Activated CD4-positive, alpha-beta T cell treated with anti-CD3 and anti-CD28 coated beads for 36 hours (primary cell): Measurements from ENCODE around the gene SWAP70. TPM values are rescaled to one million over a fixed set of nuclear protein-coding genes. Genes with fewer than 3 reads are reported as not detected.

Experiments used
- ATAC-seq: fragments of 200-7000 bp; cut with Tn5 transposase; one replicate; pipeline ENCODE4 v1.10.0; 2021; ENCODE audit warnings: mild to moderate bottlenecking, moderate library complexity
- CTCF ChIA-PET: fragments of 350-600 bp; sonication (Branson Sonifier 250); formaldehyde crosslinking; loops from one replicate; lab custom pipeline; 2021; ENCODE audit warnings: antibody characterized with exemption; lab: Charles Lee
- POLR2A ChIA-PET: fragments of 350-600 bp; sonication (Branson Sonifier 250); formaldehyde crosslinking; loops from one replicate; lab custom pipeline; 2021; ENCODE audit warnings: antibody characterized with exemption, inconsistent platforms; lab: Charles Lee
- DNase-seq: peaks from one replicate; pipeline ENCODE4 v3.0.0-alpha.2; 2020
- H3K27ac Mint-ChIP-seq: one replicate; pipeline ENCODE4 v1.8.0; 2021; ENCODE audit warnings: mixed read lengths
- H3K27me3 Mint-ChIP-seq: one replicate; pipeline ENCODE4 v1.8.0; 2021; ENCODE audit warnings: mixed read lengths
- H3K36me3 Mint-ChIP-seq: one replicate; pipeline ENCODE4 v1.8.0; 2021; ENCODE audit warnings: low read depth, mixed read lengths
- H3K4me1 Mint-ChIP-seq: one replicate; pipeline ENCODE4 v1.8.0; 2021; ENCODE audit warnings: mixed read lengths
- H3K4me3 Mint-ChIP-seq: one replicate; pipeline ENCODE4 v1.8.0; 2021; ENCODE audit warnings: mild to moderate bottlenecking, moderate library complexity, mixed read lengths
- H3K9me3 Mint-ChIP-seq: one replicate; pipeline ENCODE4 v1.8.0; 2021; ENCODE audit warnings: low read depth, mixed read lengths
- intact Hi-C, 2 experiments: fragments of 100-400 bp; cut with DNase I in 1 of 2; cut with micrococcal nuclease in 1 of 2; formaldehyde crosslinking; loops; one replicate each; pipeline versions ENCODE4 v1.14.2 to v1.15.1; 2022 to 2024; cut with DNase I, micrococcal nuclease
- total RNA-seq, 2 experiments: library from RNA; stranded (reverse); gene quantifications; one replicate each; pipeline ENCODE4 v1.2.3, GENCODE V29; 2021

SWAP70 gene
- total RNA-seq, 2 experiments from 2014 or later, result 7.5 to 9.7 TPM

GRCh38 chr11:9775398-9775779 is 111.5 kb downstream of the SWAP70 start:
- Mint-ChIP-seq H3K27ac (no peak overlapping the region), H3K4me3 (no peak overlapping the region), H3K36me3 (peaks cover 12% of the 10 kb centered on the region), H3K4me1 (no peaks in the 10 kb centered on the region), H3K9me3 (no peaks in the 10 kb centered on the region), H3K27me3 (no peaks in the 10 kb centered on the region)
- intact Hi-C loops, result no loop called here
- ChIA-PET CTCF (interaction anchor here (1.1 kb wide), 1 partner anchor 46 kb away, joined by 3 read pairs; no protein-coding TSS in a partner anchor), POLR2A (no interaction called here)
- DNase-seq (no peak), ATAC-seq (no peak)

DNA sequence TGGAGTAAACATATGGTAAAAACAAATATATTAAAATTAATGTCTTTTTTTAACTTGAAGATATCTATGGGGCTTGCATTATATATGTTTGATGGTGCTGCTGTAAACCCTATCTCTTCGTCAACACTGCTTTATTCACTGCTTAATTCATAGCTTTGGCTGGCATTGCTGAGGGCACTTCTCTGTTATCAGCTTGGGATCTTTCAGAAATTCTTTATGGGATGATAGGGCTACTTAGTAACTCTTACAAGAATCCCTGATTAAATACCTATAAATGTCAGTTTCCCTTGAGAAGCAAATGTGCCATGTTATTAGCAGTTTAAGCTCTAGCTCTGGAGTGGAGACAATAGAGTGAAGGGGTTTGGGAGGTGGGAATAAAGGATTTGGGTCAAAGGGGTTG is 112.3 kb downstream of the SWAP70 start:
- POLR2A ChIA-PET, result no interaction called here

GRCh38 chr11:9777066-9777465 is 113.2 kb downstream of the SWAP70 start:
- no peak overlapping the region for H3K4me3 Mint-ChIP-seq
- no peak overlapping the region for H3K27ac Mint-ChIP-seq
- intact Hi-C loops, result no loop called here
- H3K4me1 Mint-ChIP-seq, result no peaks in the 10 kb centered on the region
- CTCF ChIA-PET, result interaction anchor here (1.2 kb wide), 1 partner anchor 18 kb away, joined by 5 read pairs; no protein-coding TSS in a partner anchor
- POLR2A ChIA-PET, result no interaction called here
- H3K36me3 Mint-ChIP-seq, result peaks cover 11% of the 10 kb centered on the region
- DNase-seq (no peak), ATAC-seq (no peak)
- H3K27me3 Mint-ChIP-seq, result no peaks in the 10 kb centered on the region
- H3K9me3 Mint-ChIP-seq, result no peaks in the 10 kb centered on the region

More for the DNA sequence above, 112.3 kb downstream of the SWAP70 start:
- Mint-ChIP-seq H3K27me3 (no peaks in the 10 kb centered on the region), H3K4me1 (no peaks in the 10 kb centered on the region), H3K36me3 (peaks cover 13% of the 10 kb centered on the region), H3K4me3 (no peak overlapping the region), H3K27ac (no peak overlapping the region), H3K9me3 (no peaks in the 10 kb centered on the region)
- CTCF ChIA-PET, result interaction anchor here (0.6 to 1.2 kb wide), 3 partner anchors 17 to 526 kb away, joined by 3 to 5 read pairs (median 3); no protein-coding TSS in a partner anchor
- intact Hi-C loops, result no loop called here
- DNase-seq, result no peak
- no peak for ATAC-seq

DNA sequence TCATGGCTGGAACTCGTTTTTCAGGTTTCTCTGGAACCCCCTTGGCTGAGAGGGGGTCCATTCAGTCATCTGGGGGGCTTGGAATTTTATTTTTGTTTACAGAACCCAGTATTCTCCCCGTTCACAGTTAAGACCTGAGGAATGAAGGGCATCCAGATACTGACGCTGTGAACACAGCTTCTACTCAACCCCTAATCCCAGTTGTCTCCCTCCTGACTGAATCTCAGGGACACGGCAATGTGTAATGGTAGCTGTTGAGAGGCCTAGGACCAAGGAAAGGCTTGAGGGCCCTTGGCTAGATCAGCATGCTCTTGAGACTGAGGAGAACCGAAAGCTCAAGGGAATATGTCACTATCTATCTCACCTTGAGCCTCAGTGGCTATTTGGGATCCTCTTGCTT is 113.6 kb downstream of the SWAP70 start:
- POLR2A ChIA-PET, result no interaction called here
- DNase-seq (no peak), ATAC-seq (no peak)
- no peaks in the 10 kb centered on the region for H3K9me3 Mint-ChIP-seq
- H3K27ac Mint-ChIP-seq, result no peak overlapping the region
- CTCF ChIA-PET, result no interaction called here
- intact Hi-C loops, result no loop called here
- H3K4me3 Mint-ChIP-seq, result no peak overlapping the region
- no peaks in the 10 kb centered on the region for H3K4me1 Mint-ChIP-seq
- H3K27me3 Mint-ChIP-seq, result no peaks in the 10 kb centered on the region
- H3K36me3 Mint-ChIP-seq, result peaks cover 11% of the 10 kb centered on the region

- ChIA-PET POLR2A (no interaction called here), CTCF (interaction anchor here (0.6 kb wide), 1 partner anchor 182 kb away, joined by 5 read pairs; no protein-coding TSS in a partner anchor)
Measured at GRCh38 chr11:9780929-9781328, 117.1 kb downstream of the SWAP70 start.

GRCh38 chr11:9783986-9784385 is 120.1 kb downstream of the SWAP70 start:
- Mint-ChIP-seq H3K4me3 (no peak overlapping the region), H3K27me3 (no peaks in the 10 kb centered on the region), H3K9me3 (no peaks in the 10 kb centered on the region), H3K27ac (no peak overlapping the region), H3K36me3 (peaks cover 18% of the 10 kb centered on the region), H3K4me1 (no peaks in the 10 kb centered on the region)
- DNase-seq (no peak), ATAC-seq (no peak)
- ChIA-PET CTCF (no interaction called here), POLR2A (no interaction called here)
- intact Hi-C loops, result no loop called here

More at GRCh38 chr11:9780929-9781328, 117.1 kb downstream of the SWAP70 start:
- H3K4me1 Mint-ChIP-seq, result no peaks in the 10 kb centered on the region
- ATAC-seq, result no peak
- H3K36me3 Mint-ChIP-seq, result peaks cover 14% of the 10 kb centered on the region
- intact Hi-C loops, result no loop called here
- H3K27ac Mint-ChIP-seq, result no peak overlapping the region
- no peaks in the 10 kb centered on the region for H3K27me3 Mint-ChIP-seq
- no peak overlapping the region for H3K4me3 Mint-ChIP-seq
- no peak for DNase-seq
- H3K9me3 Mint-ChIP-seq, result no peaks in the 10 kb centered on the region

GRCh38 chr11:9784602-9785315 is 120.9 kb downstream of the SWAP70 start:
- no peak overlapping the region for H3K27ac Mint-ChIP-seq
- intact Hi-C loops, result no loop called here
- ATAC-seq, result no peak

GRCh38 chr11:9787260-9787659 is 123.4 kb downstream of the SWAP70 start:
- DNase-seq (no peak), ATAC-seq (no peak)
- CTCF ChIA-PET, result no interaction called here
- POLR2A ChIA-PET, result no interaction called here
- Mint-ChIP-seq H3K4me1 (no peaks in the 10 kb centered on the region), H3K4me3 (no peak overlapping the region), H3K27me3 (no peaks in the 10 kb centered on the region), H3K27ac (no peak overlapping the region), H3K36me3 (peaks cover 15% of the 10 kb centered on the region), H3K9me3 (no peaks in the 10 kb centered on the region)
- intact Hi-C loops, result no loop called here

More at GRCh38 chr11:9784602-9785315, 120.9 kb downstream of the SWAP70 start:
- ChIA-PET CTCF (interaction anchor here (0.5 kb wide), 1 partner anchor 1028 kb away, joined by 3 read pairs; no protein-coding TSS in a partner anchor), POLR2A (no interaction called here)
- Mint-ChIP-seq H3K27me3 (no peaks in the 10 kb centered on the region), H3K36me3 (peaks cover 16% of the 10 kb centered on the region), H3K4me1 (no peaks in the 10 kb centered on the region), H3K4me3 (no peak overlapping the region), H3K9me3 (no peaks in the 10 kb centered on the region)
- DNase-seq, result no peak

DNA sequence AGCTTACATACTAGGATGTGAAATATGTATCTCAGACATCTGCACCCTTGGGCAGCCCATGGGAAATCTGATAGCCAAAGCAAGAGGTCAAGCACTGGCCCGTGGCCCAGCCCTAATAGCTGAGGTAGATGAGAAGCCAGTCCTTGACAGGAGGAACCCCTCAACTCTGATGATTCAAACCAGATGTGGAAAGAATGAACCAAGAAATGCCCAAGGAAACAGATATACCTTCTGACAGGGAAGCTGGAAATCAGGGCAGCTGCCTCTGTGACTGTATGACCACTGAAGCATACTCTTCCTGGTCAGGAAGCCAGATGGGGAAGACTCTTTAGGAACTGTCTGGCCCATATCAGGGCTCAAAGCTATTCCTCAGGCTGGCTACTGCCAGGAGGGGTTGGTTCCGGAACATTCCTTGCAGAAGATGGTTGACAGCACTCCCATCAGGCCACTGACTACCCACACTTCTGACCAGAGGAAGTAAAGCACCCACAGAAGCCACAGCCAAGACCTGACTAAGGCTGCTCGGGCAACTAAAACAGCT is 124.2 kb downstream of the SWAP70 start:
- ChIA-PET POLR2A (no interaction called here), CTCF (no interaction called here)
- no peak overlapping the region for H3K4me3 Mint-ChIP-seq
- DNase-seq, result no peak
- intact Hi-C loops, result no loop called here
- no peaks in the 10 kb centered on the region for H3K27me3 Mint-ChIP-seq
- H3K36me3 Mint-ChIP-seq, result peaks cover 15% of the 10 kb centered on the region
- no peak for ATAC-seq
- H3K4me1 Mint-ChIP-seq, result no peaks in the 10 kb centered on the region
- no peak overlapping the region for H3K27ac Mint-ChIP-seq
- no peaks in the 10 kb centered on the region for H3K9me3 Mint-ChIP-seq

DNA sequence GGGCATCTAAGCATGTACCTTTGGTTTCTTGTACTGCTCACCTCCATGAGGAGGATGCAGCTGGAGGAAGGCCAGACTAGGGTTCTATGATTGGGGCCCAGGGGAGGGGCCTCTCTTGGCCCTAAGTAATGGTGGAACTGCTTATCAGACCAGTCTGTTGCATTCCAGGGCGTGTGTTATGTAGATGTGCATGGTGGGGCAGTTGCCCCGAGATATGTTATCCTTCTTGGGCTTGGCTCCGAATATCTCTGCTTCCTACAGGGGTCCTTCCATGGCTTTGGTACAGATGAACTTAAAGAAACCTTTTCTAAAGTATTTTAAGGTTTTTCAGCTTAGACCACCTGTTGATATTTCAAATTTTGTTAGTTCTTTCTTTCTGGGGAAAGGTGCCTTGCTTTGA is 126.0 kb downstream of the SWAP70 start:
- ChIA-PET POLR2A (no interaction called here), CTCF (no interaction called here)
- no peak for ATAC-seq
- H3K9me3 Mint-ChIP-seq, result no peaks in the 10 kb centered on the region
- no peaks in the 10 kb centered on the region for H3K4me1 Mint-ChIP-seq
- no peak for DNase-seq
- H3K27ac Mint-ChIP-seq, result no peak overlapping the region
- H3K27me3 Mint-ChIP-seq, result no peaks in the 10 kb centered on the region
- H3K36me3 Mint-ChIP-seq, result peaks cover 13% of the 10 kb centered on the region
- intact Hi-C loops, result no loop called here
- H3K4me3 Mint-ChIP-seq, result no peak overlapping the region

DNA sequence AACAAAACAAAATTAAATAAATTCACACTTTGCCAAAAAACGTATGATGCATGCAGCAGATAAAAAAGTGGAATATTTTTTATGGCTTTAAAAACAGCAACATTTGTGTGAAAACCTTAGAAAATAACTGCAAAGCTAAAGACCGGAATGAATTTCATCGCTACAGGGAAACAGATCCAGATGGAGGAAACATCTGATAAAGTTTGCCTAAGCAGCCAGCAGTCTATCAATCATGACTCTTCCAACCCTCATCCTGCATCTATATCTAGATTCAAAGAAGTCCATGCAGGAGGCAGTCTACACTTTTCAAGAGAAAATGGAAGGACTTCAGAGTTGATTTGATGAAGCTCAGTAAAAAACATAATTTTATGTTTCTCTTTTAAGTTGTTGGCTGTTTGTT is 126.8 kb downstream of the SWAP70 start:
- Mint-ChIP-seq H3K36me3 (peaks cover 9% of the 10 kb centered on the region), H3K27me3 (no peaks in the 10 kb centered on the region), H3K4me3 (no peak overlapping the region), H3K4me1 (no peaks in the 10 kb centered on the region), H3K9me3 (no peaks in the 10 kb centered on the region), H3K27ac (no peak overlapping the region)
- intact Hi-C loops, result no loop called here
- ATAC-seq, result no peak
- POLR2A ChIA-PET, result no interaction called here
- CTCF ChIA-PET, result interaction anchor here (0.5 to 0.6 kb wide), 2 partner anchors 68 to 869 kb away, joined by 3 read pairs; no protein-coding TSS in a partner anchor
- no peak for DNase-seq

- peaks cover 7% of the 10 kb centered on the region for H3K36me3 Mint-ChIP-seq
- no peak overlapping the region for H3K27ac Mint-ChIP-seq
- intact Hi-C loops, result no loop called here
- H3K9me3 Mint-ChIP-seq, result no peaks in the 10 kb centered on the region
- no peaks in the 10 kb centered on the region for H3K4me1 Mint-ChIP-seq
- H3K4me3 Mint-ChIP-seq, result no peak overlapping the region
- DNase-seq (no peak), ATAC-seq (no peak)
- no peaks in the 10 kb centered on the region for H3K27me3 Mint-ChIP-seq
- CTCF ChIA-PET, result interaction anchor here (0.6 to 1.0 kb wide), 3 partner anchors 9 to 560 kb away, joined by 3 read pairs; no protein-coding TSS in a partner anchor
- POLR2A ChIA-PET, result no interaction called here
Measured at GRCh38 chr11:9796266-9796665, 132.4 kb downstream of the SWAP70 start.
